RWPE2 (cell line): ENCODE measurements around the gene DLGAP4.

ENCODE experiments used
- ATAC-seq: fragments of 200-7000 bp; cut with Tn5 transposase; 3 replicates; pipeline ENCODE4 v1.9.1; 2021; ENCODE audit warnings: low read depth
- DNase-seq: peaks from one replicate; pipeline ENCODE4 v3.0.0-alpha.2; 2020; ENCODE audit warnings: low spot score
- H3K27ac ChIP-seq: fragments of 450-650 bp; 2 replicates; pipeline ENCODE4 v1.5.1; 2017; ENCODE audit warnings: mild to moderate bottlenecking; ENCODE audit not compliant: poor library complexity, severe bottlenecking
- H3K27me3 ChIP-seq: fragments of 250-450 bp; sonication (Bioruptor Pico); 2 replicates; pipeline ENCODE4 v1.5.1; 2021; ENCODE audit warnings: mild to moderate bottlenecking, moderate library complexity; ENCODE audit not compliant: insufficient read depth, poor library complexity, severe bottlenecking
- H3K36me3 ChIP-seq: fragments of 250-450 bp; sonication (Bioruptor Pico); 2 replicates; pipeline ENCODE4 v1.5.1; 2020; ENCODE audit warnings: low read depth, mild to moderate bottlenecking, moderate library complexity
- H3K4me1 ChIP-seq: fragments of 250-450 bp; sonication (Bioruptor Pico); 2 replicates; pipeline ENCODE4 v1.5.1; 2021; ENCODE audit warnings: mild to moderate bottlenecking, moderate library complexity; ENCODE audit not compliant: insufficient read depth, poor library complexity, severe bottlenecking
- H3K4me3 ChIP-seq: fragments of 250-450 bp; sonication (Bioruptor Pico); 2 replicates; pipeline ENCODE4 v1.5.1; 2021; ENCODE audit warnings: mild to moderate bottlenecking, moderate library complexity; ENCODE audit not compliant: severe bottlenecking
- H3K9me3 ChIP-seq: fragments of 250-450 bp; sonication (Bioruptor Pico); 2 replicates; pipeline ENCODE4 v1.5.1; 2021; ENCODE audit warnings: mild to moderate bottlenecking, moderate library complexity; ENCODE audit not compliant: severe bottlenecking
- CTCF ChIP-seq: fragments of 450-650 bp; IDR thresholded peaks from one replicate; pipeline ENCODE4 v1.5.1; 2017; ENCODE audit warnings: mild to moderate bottlenecking, moderate library complexity; ENCODE audit not compliant: poor library complexity, severe bottlenecking

The DLGAP4 gene

GRCh38 chr20:36366623-36367369, 60.7 kb downstream of the DLGAP4 start:
- H3K27me3 ChIP-seq = no peaks in the 10 kb centered on the region
- H3K4me1 ChIP-seq = no peaks in the 10 kb centered on the region
- no peak overlapping the region for H3K4me3 ChIP-seq
- no peaks in the 10 kb centered on the region for H3K36me3 ChIP-seq
- no peak for TF ChIP-seq CTCF
- no peaks in the 10 kb centered on the region for H3K9me3 ChIP-seq
- no peak for DNase-seq
- no peak for ATAC-seq
- no peak overlapping the region for H3K27ac ChIP-seq

- H3K36me3 ChIP-seq = no peaks in the 10 kb centered on the region
- no peak for ATAC-seq
Observed at GRCh38 chr20:36367370-36367745, 61.2 kb downstream of the DLGAP4 start.

GRCh38 chr20:36367907-36368799, 62.0 kb downstream of the DLGAP4 start:
- DNase-seq (no peak), ATAC-seq (no peak)
- no peak overlapping the region for H3K27ac ChIP-seq
- no peaks in the 10 kb centered on the region for H3K4me1 ChIP-seq
- H3K9me3 ChIP-seq = no peaks in the 10 kb centered on the region
- H3K27me3 ChIP-seq = no peaks in the 10 kb centered on the region
- no peaks in the 10 kb centered on the region for H3K36me3 ChIP-seq
- H3K4me3 ChIP-seq = no peak overlapping the region
- TF ChIP-seq CTCF = no peak

More at GRCh38 chr20:36367370-36367745, 61.2 kb downstream of the DLGAP4 start:
- Histone ChIP-seq H3K9me3 (no peaks in the 10 kb centered on the region), H3K4me1 (no peaks in the 10 kb centered on the region), H3K4me3 (no peak overlapping the region), H3K27me3 (no peaks in the 10 kb centered on the region), H3K27ac (no peak overlapping the region)
- no peak for DNase-seq
- no peak for TF ChIP-seq CTCF

GRCh38 chr20:36368869-36369268, 62.7 kb downstream of the DLGAP4 start:
- DNase-seq = no peak
- no peaks in the 10 kb centered on the region for H3K27me3 ChIP-seq
- no peaks in the 10 kb centered on the region for H3K36me3 ChIP-seq
- no peaks in the 10 kb centered on the region for H3K4me1 ChIP-seq
- H3K9me3 ChIP-seq = no peaks in the 10 kb centered on the region
- no peak for ATAC-seq
- TF ChIP-seq CTCF = no peak
- no peak overlapping the region for H3K4me3 ChIP-seq
- no peak overlapping the region for H3K27ac ChIP-seq
